ENCODE results near the gene INPP5B.
A peak's percentile ranks its signal among the peaks of the same experiment; 100 is the strongest.
"Not testable (repeated sequence)": the region's sequence is repeated elsewhere in the genome, so short reads cannot be mapped to it uniquely, and the experiment has no call there.

The INPP5B gene

DNA sequence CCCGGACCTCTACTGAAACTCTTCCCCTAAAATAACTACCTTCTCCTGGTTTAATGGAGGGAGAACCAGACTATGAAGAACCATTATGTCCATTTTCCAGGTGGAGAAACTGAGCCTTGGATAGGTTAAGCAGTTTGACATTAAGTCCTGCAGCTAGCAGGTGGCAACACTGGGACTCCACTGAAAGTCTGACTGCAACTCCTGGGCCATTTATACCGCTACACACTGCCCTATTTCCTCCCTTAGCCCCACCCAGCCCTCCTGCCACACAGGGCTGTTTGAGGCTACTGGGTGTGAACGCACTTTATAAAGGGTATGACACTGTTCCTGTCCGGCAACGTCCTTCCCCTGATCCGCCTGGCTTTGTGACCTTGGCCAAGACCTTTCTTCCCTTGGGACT, 511 bp upstream of the INPP5B start:
- no peak for DNase-seq

DNA sequence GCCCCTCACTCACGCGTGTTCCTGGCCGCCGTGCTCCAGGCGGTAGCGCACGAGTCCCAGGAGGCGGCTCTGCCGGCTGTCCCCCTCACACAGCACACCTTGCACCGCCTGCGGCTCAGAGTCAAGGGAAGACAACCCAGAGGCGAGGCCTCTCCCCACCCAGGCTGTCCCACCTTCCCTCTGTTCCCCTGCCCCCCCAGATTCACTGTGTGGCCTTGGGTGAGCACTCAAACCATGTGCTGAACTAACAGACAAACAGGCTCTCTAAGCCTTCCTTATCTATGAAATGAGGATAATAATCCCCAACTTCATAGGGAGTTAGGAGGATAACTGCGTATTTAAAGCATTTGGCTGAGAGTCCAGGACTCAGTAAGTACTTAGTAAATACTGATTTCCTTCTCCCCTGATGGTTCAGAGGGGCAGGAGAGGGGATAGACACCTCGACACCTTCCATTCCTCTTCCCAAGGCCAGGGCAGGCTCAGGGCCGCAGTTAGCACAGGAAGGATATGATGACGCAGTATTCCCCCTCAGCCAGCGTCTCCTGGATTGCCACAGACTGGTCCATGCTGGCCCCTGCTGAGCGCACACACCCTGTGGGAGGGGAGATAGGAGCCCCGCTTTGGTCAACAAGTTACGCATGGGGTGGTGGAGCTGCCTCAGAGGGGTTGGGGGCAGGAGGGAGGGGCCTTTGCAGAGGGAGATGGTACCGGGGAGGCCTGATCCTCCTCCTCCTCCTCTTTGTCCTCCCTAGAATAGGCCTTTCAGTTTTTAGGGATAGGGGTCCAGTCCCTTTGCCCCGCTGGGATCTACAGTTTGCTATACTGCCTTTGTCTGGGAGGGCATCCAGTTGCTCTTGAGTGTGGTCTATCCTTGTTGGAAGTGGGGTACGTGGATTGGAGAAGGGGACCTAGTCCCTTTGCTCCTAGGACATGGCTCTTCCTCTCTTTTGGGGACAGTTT, 830 bp downstream of the INPP5B start:
- DNase-seq = no peak

DNA sequence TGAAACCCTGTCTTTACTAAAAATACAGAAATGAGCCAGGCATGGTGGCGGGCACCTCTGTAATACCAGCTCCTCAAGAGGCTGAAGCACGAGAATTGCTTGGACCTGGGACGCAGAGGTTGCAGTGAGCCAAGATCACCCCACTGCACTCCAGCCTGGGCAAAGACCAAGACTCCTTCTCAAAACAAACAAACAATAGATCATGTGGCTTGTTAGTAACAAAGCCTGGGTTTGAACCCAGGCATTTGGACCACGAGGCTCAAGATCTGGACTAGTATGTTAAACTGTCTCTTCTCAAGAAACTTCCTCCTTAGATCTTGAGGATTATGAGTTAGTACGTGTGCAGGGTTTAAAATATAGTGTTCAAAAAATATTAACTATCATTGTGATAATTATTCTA, 1.6 kb downstream of the INPP5B start:
- DNase-seq = no peak

DNA sequence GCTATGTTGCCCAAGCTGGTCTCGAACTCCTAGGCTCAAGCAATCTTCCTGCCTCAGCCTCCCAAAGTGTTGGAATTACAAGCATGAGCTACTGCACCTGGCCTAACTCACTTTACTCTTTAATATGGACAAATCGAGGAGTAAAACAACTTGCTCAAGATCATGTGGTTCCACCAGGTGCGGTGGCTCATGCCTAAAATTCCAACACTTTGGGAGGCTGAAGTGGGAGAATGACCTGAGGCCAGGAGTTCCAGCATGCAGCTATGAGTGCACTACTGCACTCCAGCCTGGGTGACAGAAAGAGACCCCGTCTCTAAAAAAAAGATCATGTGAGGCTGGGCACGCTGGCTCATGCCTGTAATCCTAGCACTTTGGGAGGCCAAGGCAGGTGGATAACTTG, 2.0 kb downstream of the INPP5B start:
- DNase-seq = no peak

DNA sequence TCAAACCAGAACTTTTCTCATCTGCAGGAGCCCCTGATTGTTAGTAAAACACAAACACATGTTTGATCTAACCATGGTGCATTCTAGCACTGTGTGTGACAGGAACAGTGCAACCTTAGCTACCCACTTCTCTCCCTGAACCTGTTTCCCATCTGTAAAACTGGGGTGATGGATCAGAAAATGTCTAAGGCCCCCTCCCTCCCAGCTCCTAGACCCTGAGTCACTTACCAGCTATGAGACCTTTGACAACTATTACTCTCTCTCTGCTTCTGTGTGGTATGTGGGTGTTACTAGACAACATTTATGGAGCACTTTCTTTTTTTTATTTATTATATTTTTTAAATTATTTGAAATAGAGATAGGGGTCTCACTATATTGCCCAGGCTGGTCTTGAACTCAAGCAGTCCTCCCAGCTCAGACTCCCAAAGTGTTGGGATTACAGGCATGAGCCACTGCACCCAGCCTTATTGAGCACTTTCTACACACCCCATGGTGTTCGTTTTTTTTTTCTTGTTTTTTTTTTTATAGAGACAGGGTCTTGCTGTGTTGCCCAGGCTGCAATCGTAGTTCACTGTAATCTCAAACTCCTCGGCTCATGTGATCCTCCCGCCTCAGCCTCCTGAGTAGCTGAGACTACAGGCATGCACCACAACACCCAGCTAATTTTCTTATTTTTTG, 2.6 kb downstream of the INPP5B start:
- DNase-seq = no peak

DNA sequence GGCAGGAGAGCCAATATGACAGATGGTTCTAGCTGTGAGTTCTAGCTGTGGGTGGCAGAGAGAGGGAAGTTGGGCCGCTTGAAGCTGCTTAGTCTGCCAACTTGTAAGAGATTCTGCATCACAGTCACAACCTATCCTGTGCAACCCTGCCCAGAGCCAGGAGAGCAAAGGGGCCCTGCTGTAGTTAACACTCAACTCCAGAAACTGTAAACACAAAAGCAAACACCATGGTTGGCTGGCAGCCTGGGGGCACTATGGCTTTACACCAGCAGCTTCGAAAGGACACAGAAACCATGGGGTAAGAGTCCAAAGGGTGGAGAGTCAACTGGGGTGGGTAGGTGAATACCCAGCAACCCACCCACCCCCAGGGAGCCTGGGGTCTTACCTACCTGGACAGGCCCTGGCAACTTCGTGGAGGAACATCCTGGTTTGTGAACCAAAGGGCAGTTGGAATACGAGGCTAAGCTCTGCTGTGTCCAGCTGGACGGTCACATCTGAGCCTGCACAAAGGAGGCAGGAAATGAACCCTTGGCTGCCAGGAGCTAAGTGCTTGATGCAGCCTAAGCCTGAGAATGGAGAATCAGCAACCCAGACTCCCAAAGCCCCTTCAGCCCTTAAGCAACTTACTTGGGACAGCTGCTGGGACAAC, 6.4 kb downstream of the INPP5B start:
- DNase-seq = no peak

DNA sequence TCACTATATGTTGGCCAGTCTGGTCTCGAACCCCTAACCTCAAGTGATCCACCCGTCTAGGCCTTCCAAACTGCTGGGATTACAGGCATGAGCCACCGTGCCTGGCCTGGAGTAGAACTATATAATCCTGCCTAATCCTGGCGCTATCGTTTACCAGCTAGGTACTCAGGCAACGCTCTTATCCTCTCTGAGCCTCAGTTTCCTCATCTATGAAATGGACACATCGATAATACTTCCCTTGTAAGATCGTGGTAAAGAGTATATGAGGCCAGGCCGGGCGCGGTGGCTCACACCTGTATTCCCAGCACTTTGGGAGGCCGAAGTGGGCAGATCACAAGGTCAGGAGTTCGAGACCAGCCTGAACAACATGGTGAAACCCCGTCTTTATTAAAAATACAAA, 10.1 kb downstream of the INPP5B start:
- DNase-seq = not testable (repeated sequence)

DNA sequence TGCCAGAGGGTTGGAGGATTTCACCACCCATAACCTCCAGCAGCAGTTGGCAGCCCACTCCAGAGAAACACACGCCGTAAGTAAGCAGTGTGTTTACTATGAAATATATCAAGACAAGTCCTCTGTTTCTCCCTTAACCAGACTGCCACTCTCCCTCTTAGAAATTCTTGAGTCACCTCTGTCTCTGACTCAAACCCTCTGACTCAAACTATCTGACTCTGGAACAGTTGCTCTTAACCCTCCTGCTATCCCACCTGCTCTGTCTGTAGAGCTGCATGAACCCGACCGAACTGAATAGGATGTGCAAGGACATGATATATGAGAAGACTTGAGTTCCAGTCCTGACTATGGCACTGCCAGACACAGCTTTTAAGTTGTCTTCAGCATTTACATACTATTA, 14.1 kb downstream of the INPP5B start:
- DNase-seq = no peak

DNA sequence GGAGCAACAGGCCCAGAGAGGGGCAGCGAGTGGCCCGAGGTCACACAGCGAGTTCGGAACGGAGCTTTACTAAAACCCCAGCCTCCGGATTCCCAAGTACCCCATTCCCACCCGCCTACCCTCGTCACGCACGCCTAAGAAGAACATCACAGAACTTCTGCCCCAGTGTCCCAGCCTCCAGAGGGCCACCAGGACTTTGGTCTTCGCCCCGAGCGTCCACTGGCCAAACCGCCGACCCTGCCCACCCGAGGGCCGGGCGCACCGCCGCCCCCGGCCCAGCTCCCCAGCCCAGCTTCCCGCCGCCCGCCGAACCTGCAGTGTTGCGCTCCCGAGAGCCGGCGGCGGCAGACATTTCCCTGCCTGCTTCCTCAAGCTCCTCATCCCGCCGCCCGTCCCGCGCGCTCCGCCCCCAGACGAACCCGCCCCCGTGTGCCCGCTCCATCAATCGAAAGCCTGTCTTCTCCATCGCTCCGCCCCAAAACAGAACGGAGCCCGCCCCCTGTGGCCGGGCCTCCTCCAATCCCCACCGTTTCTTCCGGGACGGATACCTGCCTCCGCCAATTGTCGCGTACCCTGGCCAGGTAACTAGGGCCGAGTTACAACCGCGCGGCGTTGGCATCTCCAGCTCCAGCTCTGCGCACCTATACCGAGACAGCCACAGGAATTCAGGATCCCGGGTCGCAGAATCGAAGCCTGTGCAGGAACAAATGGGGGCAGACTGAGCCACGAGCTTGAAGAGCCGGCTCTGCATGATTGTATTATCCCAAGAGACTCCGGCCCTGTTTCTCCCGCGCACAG, 15.3 kb downstream of the INPP5B start:
- peak; percentile 97 for DNase-seq

DNA sequence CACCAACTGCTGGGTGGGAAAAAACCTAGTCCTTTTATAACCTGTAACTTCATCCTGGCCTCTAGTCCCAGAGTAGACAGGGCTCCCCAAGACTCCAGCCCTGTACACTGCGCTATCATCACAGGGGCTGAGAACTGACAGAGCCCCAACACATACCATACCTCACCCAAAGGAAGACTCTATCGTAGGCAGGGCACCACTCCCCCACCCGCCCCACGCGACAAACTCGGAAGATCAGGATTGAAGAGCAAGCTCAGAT, 15.8 kb downstream of the INPP5B start:
- DNase-seq = peak; percentile 29

DNA sequence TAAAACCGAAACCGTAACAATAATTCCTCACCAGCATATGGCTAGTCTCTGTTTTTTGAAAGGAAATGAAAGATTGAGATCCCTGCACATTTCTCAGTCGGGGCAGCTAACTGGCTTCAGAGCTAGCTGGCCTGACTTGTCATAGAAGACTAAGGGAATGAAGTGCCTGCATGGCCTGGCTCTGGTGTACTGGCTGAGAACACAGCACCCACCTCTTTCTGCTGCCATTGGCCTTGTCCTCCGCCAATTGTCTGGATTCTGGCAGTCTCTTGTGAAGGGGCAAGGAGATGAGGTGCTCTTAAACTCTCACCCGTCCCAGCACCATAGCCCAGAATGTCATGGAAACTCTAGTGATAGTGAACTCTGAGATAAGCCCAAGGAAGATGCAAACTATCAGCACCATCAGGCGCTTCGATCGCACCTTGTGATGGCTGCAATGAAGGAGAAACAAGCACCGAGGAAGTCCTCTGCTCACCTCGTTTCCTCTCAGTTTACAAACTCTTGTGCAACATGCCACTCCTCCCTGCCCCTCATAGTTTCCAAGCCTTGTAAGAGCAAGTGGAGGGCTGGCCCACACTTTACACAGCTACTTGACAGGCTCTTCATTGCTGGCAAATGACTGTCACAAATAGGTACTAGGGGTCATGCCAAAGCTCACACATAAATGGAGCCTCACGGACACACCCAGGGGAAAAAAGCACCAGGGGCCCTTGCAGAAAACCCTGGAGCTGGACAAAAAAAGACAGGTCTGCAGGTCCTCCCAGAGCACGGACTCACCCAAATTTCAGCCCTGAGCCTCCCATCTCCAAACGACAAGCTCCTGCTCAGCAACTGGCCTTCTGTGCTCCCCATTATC, 16.4 kb downstream of the INPP5B start:
- peak; percentile 56 for DNase-seq

DNA sequence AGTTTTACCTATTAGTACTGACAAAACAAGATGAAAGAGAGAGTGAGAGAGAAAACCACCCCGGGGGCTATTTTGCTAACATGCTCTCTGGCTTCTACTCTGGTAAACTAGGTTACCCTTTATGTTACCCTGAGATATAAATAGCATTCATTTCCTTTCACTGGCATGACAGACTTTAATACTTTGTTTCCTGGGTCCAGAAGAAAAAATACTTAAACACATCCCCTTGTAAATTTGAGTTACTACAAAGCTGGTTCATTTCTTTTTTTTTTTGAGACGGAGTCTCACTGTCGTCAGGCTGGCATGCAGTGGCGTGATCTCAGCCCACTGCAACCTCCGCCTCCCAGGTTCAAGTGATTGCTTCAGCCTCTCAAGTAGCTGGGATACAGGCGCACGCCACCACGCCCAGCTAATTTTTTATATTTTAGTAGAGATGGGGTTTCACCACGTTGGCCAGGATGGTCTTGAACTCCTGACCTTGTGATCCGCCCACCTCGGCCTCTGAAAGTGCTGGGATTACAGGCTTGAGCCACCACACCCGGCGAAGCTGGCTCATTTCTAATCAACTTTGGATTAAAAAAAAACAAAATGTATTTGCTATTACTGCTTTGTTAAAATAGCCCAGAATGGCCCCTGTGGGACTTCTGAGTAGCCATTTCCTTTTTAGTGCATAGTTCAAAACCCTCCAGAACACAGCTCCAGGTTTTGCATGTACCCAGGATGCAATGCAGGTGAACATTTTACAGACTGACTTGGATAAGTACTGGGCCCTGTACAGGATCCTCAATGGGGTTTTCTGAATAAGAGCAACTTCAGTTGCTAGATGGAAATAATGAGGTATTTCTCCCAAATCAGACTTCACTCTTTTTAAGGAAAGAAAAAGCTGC, 20.6 kb downstream of the INPP5B start:
- no peak for DNase-seq

DNA sequence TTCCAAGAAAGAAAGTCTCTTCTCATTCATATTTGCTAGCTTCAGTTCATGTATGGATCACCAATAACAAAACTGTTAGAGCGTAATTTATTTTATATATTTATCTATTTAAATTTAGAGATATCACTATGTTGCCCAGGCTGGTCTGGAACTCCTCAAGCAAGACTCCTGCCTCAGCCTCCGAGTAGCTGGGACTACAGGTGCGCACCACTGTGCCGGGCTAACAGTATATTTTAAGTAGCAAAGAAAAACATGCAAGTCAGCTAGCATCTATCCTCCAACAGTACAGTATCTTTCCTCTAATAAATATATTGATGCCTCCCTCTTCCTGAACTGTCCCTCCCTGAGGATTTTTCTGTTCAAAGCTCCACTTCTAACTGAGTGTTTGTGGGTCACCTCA, 21.5 kb downstream of the INPP5B start:
- DNase-seq = no peak

DNA sequence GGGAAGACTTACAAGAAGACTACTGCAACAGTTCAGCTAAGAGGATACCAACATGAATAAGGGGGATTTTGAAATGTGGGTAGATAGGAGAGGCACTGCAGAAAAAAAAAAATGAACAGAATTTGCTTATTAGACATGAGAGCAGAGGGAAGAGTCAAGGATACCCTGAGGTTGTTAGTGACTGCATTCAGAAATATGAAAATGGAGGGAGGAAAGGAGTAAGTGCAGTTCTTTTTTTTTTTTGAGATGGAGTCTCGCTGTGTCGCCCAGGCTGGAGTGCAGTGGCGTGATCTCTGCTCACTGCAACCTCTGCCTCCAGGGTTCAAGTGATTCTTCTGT, 23.3 kb downstream of the INPP5B start:
- DNase-seq = no peak

DNA sequence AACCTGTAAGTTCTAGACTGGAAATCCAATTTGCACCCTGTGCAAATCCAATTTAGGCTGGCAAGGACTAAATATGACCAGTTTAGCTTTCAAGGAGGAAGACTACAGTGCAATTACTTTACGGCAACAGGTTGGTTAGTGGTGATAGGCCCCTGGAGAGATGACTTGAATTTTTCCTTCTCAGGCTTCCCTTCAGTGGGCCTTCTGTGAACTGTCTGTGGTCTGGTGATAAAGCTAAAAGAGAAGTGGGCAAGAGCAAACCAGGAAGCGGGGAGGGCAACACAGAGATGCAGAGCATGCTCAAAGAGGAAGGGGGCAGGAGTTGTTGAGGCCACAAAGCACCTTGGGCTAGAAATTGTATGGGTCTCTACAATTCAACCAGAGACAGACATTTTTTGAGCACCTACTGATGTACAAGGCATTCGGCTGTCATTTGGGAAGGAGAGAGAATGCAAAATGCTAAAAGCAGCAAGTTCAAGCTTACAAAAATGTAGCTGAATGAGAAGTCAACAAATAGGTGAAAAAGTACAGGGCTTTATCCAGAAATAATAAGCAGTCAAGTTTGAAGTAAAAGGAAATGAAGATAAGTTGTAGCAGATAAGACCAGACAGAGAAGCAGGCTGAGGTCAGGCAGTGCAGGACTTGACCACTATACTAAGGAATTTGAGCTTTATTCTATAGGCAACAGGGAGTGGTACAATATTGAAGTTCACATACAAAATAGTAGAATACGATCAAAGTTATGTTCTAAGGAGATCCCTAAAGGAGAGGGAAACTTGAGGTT, 23.9 kb downstream of the INPP5B start:
- no peak for DNase-seq

DNA sequence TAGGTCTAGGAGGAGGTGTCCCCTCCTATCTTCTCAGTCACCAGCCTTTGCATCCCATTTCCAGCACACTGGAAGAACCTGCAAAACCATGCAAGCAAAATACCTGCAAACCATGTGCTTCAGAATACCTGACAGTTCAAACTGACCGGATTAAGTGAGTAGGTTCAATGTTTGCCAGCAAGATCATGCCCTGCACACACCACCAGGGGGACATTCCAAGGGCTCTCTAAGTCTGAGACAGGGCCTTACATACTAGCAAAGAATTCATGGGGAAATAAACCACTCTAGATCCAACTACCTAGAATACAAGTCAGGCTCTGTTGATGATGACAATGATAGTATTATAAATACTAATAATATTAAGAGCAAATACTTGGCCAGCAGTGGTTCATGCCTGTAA, 27.6 kb downstream of the INPP5B start:
- no peak for DNase-seq

DNA sequence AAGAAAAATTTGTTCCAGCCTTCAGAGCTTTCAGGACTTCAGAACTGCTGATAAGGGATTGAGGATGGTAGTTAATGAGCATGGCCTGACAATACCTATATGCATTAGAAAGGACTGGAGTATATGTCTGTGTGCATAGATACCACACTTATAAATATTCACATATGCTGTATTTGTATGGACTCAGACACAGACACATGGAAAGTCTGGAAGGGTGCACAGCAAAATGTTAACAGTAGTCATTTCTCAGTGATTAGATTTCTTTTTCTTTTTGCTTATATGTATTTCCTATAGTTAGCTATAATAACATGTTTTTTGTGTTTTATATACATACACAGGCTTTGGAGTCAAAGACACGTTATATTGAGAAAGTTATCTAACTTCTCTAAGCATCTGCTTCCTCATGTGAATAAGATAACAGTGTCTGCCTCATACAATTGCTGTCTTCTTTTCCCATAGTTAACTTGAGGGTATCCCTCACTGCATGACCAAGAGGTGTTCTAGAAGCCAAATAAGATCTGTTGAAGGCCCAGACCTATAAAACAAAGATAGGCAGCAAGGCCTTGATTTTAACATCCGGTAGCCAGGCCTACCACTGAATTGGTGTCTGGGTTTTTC, 31.3 kb downstream of the INPP5B start:
- no peak for DNase-seq

DNA sequence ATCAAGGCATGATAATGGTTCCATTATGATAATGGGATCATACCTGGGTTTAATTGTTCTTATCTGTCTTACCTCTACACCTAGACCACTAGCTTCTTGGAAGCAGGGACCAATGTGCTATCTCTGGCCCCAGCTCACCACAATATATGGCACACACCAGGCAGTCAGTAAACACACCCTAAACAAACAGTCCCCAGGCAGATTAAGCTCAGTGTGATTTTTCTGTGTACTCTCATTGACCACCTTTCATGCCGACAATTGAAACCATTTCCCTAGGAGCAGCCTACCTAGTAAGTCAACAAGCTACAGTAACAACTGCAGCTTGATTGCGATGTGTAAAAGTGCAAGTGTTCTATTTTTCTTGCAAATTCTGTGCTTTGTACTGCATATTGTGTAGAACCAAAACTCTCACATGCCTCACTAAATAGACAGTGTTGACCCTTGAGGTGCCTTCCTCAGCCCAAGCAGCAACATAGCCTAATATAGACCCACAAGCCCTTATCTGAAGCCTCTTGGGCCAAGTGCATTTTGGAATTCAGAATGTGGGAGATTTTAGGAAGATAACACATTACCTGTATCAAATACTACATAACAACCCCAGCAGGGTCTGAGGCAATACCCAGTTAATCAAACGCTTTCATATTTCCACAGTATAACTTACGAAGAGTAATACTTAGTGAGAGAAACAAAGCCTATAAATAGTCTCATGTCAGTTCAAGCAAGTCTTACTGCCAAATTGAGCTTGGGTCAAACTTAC, 32.0 kb downstream of the INPP5B start:
- no peak for DNase-seq

DNA sequence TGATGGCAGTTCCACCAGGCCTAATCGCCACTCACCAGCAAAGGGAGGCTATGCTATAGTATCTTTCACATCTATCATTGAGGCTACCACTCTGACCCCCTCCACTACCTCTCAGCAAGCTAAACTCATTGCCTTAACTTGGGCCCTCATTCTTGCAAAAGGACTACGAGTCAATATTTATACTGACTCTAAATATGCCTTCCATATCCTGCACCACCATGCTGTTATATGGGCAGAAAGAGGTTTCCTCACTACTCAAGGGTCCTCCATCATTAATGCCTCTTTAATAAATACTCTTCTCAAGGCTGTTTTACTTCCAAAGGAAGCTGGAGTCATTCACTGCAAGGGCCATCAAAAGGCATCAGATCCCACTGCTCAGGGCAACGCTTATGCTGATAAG, 35.4 kb downstream of the INPP5B start:
- not testable (repeated sequence) for DNase-seq
